GM12875 (cell line): ENCODE measurements around the gene HDAC4.

Experiments used
- H3K4me3 ChIP-seq: one replicate; pipeline ENCODE4 v1.5.1; 2011; ENCODE audit warnings: low read depth, low read length, control low read depth
- CTCF ChIP-seq: IDR thresholded peaks from 2 replicates; pipeline ENCODE4 v1.5.1; 2011; ENCODE audit warnings: low read depth, mild to moderate bottlenecking, control low read depth, inconsistent platforms, low read length, moderate library complexity, borderline replicate concordance; ENCODE audit not compliant: insufficient read depth

The HDAC4 gene

GRCh38 chr2:239231231-239232194, 169.3 kb downstream of the HDAC4 start:
- TF ChIP-seq CTCF = no peak
- no peak overlapping the region for H3K4me3 ChIP-seq

GRCh38 chr2:239230318-239231052, 170.3 kb downstream of the HDAC4 start:
- no peak for TF ChIP-seq CTCF
- H3K4me3 ChIP-seq = no peak overlapping the region

DNA sequence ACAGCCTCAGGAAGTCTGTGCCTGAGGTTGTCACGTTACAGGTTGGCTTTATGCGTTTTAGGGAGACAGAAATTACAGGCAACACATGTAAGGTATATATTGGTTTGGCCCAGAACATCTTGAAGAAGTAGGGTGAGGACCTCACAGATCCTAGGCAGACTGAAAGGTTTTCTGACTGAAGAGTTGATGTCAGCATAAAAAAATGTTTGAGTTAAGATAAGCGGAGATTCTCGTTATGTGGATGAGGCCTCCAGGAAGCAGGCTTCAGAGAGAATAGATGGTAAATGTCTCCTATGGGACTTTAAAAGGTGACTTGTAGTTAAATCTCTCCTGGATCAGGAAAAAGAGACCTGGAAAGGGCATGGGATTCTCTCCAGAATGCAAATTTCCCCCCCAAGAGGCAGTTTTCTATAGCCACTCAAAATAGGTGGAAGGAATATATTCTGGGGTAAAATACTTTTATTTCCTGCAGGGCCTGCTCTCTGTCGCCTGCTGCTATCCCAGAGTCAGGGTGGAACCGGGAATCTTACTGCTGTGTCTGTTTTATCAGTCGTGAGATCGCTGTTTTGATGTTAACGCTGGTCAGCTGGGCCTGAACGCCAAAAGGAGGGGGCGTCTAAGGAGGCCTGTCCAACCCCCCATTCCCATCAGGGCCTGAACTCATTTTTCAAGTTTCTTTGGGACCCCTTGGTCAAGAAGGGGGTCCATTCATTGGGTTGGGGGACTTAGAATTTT, 171.1 kb downstream of the HDAC4 start:
- TF ChIP-seq CTCF = no peak
- H3K4me3 ChIP-seq = no peak overlapping the region

DNA sequence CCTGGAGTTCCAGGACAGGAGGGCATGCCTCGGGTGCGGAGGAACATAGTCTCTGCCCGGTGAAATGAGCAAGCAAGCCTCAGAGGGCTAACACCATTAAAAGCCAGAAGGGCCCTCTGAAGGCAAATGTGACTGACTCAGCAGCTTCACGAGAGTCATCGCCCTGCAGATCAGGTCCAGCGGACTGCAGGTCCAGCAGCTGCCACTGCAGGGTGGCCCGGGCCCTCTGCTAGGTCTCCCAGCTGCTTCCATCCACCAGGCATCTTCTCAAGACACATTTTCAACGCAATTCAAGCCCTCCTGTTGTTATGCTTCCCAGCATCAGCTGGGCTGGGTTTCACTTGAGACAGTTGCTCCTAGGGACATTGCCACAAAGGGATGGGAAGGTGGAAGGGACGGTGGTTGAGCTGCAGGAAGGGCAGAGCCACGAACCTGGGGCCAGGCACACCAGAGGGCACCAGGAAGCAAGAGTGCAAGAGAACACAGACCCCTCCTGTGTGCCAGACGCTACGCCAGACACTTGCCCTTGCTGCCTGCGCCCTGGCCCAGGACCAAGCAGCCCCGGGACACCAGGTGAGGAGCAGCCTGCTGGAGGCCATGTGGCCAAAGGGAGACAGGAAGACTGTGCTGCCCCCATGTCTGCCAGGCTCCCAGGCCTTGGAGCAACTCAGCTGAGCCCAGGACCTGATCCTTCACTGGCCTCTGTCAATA, 173.0 kb downstream of the HDAC4 start:
- no peak for TF ChIP-seq CTCF
- H3K4me3 ChIP-seq = no peak overlapping the region

GRCh38 chr2:239226677-239227581, 173.9 kb downstream of the HDAC4 start:
- no peak overlapping the region for H3K4me3 ChIP-seq
- TF ChIP-seq CTCF = no peak
